Loucy (cell line): ENCODE measurements around the gene TRH.

Experiments
- EZH2phosphoT487 ChIP-seq: fragments of 200-600 bp; IDR thresholded peaks from 2 replicates; pipeline ENCODE4 v1.6.1; 2018; ENCODE audit warnings: antibody characterized with exemption, mild to moderate bottlenecking, moderate library complexity, borderline replicate concordance
- TF ChIP-seq, protein P1 (sequence below): fragments of 200-600 bp; sonication (generic); conservative IDR thresholded peaks from 2 replicates; pipeline ENCODE4 v1.5.1; 2014; ENCODE audit warnings: mild to moderate bottlenecking, antibody characterized with exemption, low read length

DNA sequence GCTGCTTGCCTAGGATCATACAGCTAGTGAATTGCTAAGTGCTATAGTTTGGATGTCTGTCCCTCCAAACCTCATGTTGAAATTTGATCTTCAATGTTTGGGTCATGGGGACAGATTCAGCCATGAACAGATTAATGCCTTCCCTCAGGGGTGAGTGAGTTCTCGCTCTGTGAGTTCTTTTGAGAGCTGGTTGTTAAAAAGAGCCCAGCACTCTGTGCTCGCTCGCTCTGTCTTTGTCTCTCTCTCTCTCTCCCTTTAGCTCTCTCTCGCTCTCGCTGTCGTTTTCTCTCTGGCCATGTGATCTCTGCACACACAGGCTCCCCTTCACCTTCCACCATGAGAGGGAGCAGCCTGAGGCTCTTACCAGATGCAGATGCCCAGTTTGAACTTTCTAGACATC, 14.9 kb downstream of the TRH start:
- TF ChIP-seq, protein P1, sequence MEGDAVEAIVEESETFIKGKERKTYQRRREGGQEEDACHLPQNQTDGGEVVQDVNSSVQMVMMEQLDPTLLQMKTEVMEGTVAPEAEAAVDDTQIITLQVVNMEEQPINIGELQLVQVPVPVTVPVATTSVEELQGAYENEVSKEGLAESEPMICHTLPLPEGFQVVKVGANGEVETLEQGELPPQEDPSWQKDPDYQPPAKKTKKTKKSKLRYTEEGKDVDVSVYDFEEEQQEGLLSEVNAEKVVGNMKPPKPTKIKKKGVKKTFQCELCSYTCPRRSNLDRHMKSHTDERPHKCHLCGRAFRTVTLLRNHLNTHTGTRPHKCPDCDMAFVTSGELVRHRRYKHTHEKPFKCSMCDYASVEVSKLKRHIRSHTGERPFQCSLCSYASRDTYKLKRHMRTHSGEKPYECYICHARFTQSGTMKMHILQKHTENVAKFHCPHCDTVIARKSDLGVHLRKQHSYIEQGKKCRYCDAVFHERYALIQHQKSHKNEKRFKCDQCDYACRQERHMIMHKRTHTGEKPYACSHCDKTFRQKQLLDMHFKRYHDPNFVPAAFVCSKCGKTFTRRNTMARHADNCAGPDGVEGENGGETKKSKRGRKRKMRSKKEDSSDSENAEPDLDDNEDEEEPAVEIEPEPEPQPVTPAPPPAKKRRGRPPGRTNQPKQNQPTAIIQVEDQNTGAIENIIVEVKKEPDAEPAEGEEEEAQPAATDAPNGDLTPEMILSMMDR = no peak
- TF ChIP-seq EZH2phosphoT487 = no peak
